Measurements from ENCODE around the gene HMCN2. TPM values are rescaled to one million over a fixed set of nuclear protein-coding genes. Genes with fewer than 3 reads are reported as not detected.

Gene HMCN2
- total RNA-seq, 1 experiment from 2014 or later = not detected

- POLR2A ChIA-PET = no interaction called here
Observed at GRCh38 chr9:130342714-130343085, 77.1 kb downstream of the HMCN2 start.

GRCh38 chr9:130343445-130343918 is 77.9 kb downstream of the HMCN2 start:
- BruUV-seq (replicated peaks) = no TSS peak
- ChIA-PET CTCF (interaction anchor here (0.6 to 2.4 kb wide), 8 partner anchors 12 to 661 kb away, joined by 3 to 13 read pairs (median 4); no protein-coding TSS in a partner anchor), POLR2A (no interaction called here)
- Mint-ChIP-seq H3K4me3 (ENCODE audit: unreplicated experiment) (no peak overlapping the region), H3K36me3 (ENCODE audit: insufficient read depth, unreplicated experiment) (no peaks in the 10 kb centered on the region), H3K4me1 (ENCODE audit: insufficient read depth, unreplicated experiment) (no peaks in the 10 kb centered on the region), H3K27me3 (ENCODE audit: insufficient read depth, unreplicated experiment) (no peaks in the 10 kb centered on the region), H3K27ac (ENCODE audit: low read depth, unreplicated experiment) (no peak overlapping the region), H3K9me3 (ENCODE audit: unreplicated experiment) (no peaks in the 10 kb centered on the region)
- peak; percentile 17 for DNase-seq (ENCODE audit: unreplicated experiment)
- intact Hi-C loops (cut with micrococcal nuclease) = loop anchor here (2.0 kb wide), 1 partner anchor 237 kb away; no protein-coding TSS in a partner anchor
- TF ChIP-seq CTCF (IDR thresholded peaks at IDR 0.05; ENCODE audit: unreplicated experiment) = peak; percentile 82

More at GRCh38 chr9:130342714-130343085, 77.1 kb downstream of the HMCN2 start:
- no peaks in the 10 kb centered on the region for H3K9me3 Mint-ChIP-seq (ENCODE audit: unreplicated experiment)
- CTCF ChIA-PET = interaction anchor here (0.5 to 2.4 kb wide), 8 partner anchors 26 to 1418 kb away, joined by 3 to 13 read pairs (median 4); no protein-coding TSS in a partner anchor
- no peaks in the 10 kb centered on the region for H3K27me3 Mint-ChIP-seq (ENCODE audit: insufficient read depth, unreplicated experiment)
- no peaks in the 10 kb centered on the region for H3K36me3 Mint-ChIP-seq (ENCODE audit: insufficient read depth, unreplicated experiment)
- no peak overlapping the region for H3K4me3 Mint-ChIP-seq (ENCODE audit: unreplicated experiment)
- no peak for DNase-seq (ENCODE audit: unreplicated experiment)
- intact Hi-C loops (cut with micrococcal nuclease) = loop anchor here (2.0 kb wide), 1 partner anchor 236 kb away; no protein-coding TSS in a partner anchor
- H3K27ac Mint-ChIP-seq (ENCODE audit: low read depth, unreplicated experiment) = no peak overlapping the region
- H3K4me1 Mint-ChIP-seq (ENCODE audit: insufficient read depth, unreplicated experiment) = no peaks in the 10 kb centered on the region
- no peak for TF ChIP-seq CTCF (IDR thresholded peaks at IDR 0.05; ENCODE audit: unreplicated experiment)
- BruUV-seq (replicated peaks) = no TSS peak

DNA sequence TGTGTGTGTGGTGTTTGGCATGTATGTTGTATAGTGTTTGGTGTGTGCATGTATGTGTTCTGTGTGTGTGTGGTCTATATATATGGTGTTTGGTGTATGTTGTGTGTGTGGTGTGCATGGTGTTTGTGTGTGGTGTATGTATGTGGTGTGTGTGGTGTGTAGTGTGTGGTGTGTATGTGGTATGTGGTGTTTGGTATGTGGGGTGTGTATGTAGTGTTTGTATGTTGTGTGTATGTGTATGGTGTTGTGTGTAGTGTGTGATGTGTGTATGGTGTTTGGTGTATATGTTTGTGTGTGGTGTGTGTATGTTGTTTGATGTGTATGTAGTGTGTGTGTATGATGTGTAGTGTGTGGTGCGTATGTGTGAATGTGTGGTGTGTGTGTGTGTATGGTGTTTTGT is 78.8 kb downstream of the HMCN2 start:
- H3K36me3 Mint-ChIP-seq (ENCODE audit: insufficient read depth, unreplicated experiment) = no peaks in the 10 kb centered on the region
- no peak for DNase-seq (ENCODE audit: unreplicated experiment)
- no peaks in the 10 kb centered on the region for H3K4me1 Mint-ChIP-seq (ENCODE audit: insufficient read depth, unreplicated experiment)
- no peak for TF ChIP-seq CTCF (IDR thresholded peaks at IDR 0.05; ENCODE audit: unreplicated experiment)
- H3K4me3 Mint-ChIP-seq (ENCODE audit: unreplicated experiment) = no peak overlapping the region
- H3K27me3 Mint-ChIP-seq (ENCODE audit: insufficient read depth, unreplicated experiment) = no peaks in the 10 kb centered on the region
- H3K27ac Mint-ChIP-seq (ENCODE audit: low read depth, unreplicated experiment) = no peak overlapping the region
- H3K9me3 Mint-ChIP-seq (ENCODE audit: unreplicated experiment) = no peaks in the 10 kb centered on the region
- ChIA-PET CTCF (interaction anchor here (0.7 to 2.4 kb wide), 4 partner anchors 9 to 237 kb away, joined by 3 to 13 read pairs (median 4); no protein-coding TSS in a partner anchor), POLR2A (no interaction called here)
- intact Hi-C loops (cut with micrococcal nuclease) = no loop called here
- no TSS peak for BruUV-seq (replicated peaks)

- DNase-seq (ENCODE audit: unreplicated experiment) = no peak
- H3K27ac Mint-ChIP-seq (ENCODE audit: low read depth, unreplicated experiment) = no peak overlapping the region
- no peaks in the 10 kb centered on the region for H3K36me3 Mint-ChIP-seq (ENCODE audit: insufficient read depth, unreplicated experiment)
- no peaks in the 10 kb centered on the region for H3K4me1 Mint-ChIP-seq (ENCODE audit: insufficient read depth, unreplicated experiment)
- ChIA-PET POLR2A (no interaction called here), CTCF (interaction anchor here (0.5 to 0.6 kb wide), 2 partner anchors 79 to 238 kb away, joined by 3 read pairs; no protein-coding TSS in a partner anchor)
- no peaks in the 10 kb centered on the region for H3K9me3 Mint-ChIP-seq (ENCODE audit: unreplicated experiment)
- BruUV-seq (replicated peaks) = no TSS peak
- intact Hi-C loops (cut with micrococcal nuclease) = no loop called here
- H3K4me3 Mint-ChIP-seq (ENCODE audit: unreplicated experiment) = no peak overlapping the region
- TF ChIP-seq CTCF (IDR thresholded peaks at IDR 0.05; ENCODE audit: unreplicated experiment) = no peak
- no peaks in the 10 kb centered on the region for H3K27me3 Mint-ChIP-seq (ENCODE audit: insufficient read depth, unreplicated experiment)
Observed at GRCh38 chr9:130345009-130345896, 79.7 kb downstream of the HMCN2 start.
